Measurements from ENCODE around the gene PPP2R3C. TPM values are rescaled to one million over a fixed set of nuclear protein-coding genes. Genes with fewer than 3 reads are reported as not detected.

PPP2R3C gene
- total RNA-seq, 1 experiment from 2014 or later, result 56.2 TPM

- Histone ChIP-seq H3K36me3 (ENCODE audit: insufficient read depth, low read length, poor library complexity, severe bottlenecking) (no peaks in the 10 kb centered on the region), H3K4me1 (ENCODE audit: insufficient read depth, low read length, poor library complexity, severe bottlenecking) (peaks cover 5% of the 10 kb centered on the region), H3K27ac (ENCODE audit: low read depth, low read length, poor library complexity, severe bottlenecking) (no peak overlapping the region), H3K9me3 (ENCODE audit: low read depth, low read length, poor library complexity, severe bottlenecking) (no peaks in the 10 kb centered on the region), H3K27me3 (replicated peaks; ENCODE audit: insufficient read depth, low read depth, low read length, poor library complexity) (no peaks in the 10 kb centered on the region), H3K4me3 (ENCODE audit: low read depth, low read length, poor library complexity, severe bottlenecking) (no peak overlapping the region)
- ChIA-PET POLR2A (ENCODE audit: low non-redundant PET) (interaction anchor here (0.6 kb wide), 1 partner anchor 143 kb away, joined by 3 read pairs; no protein-coding TSS in a partner anchor), CTCF (no interaction called here)
- BruUV-seq (replicated peaks), result no TSS peak
- intact Hi-C loops (cut with micrococcal nuclease; ENCODE audit: unreplicated experiment), result no loop called here
- no peak for DNase-seq (ENCODE audit: low spot score)
- no peak for TF ChIP-seq EZH2 (IDR thresholded peaks at IDR 0.05; ENCODE audit: borderline replicate concordance, low read depth, low read length, poor library complexity, severe bottlenecking)
- no peak for TF ChIP-seq CTCF (conservative IDR thresholded peaks at IDR 0.05; ENCODE audit: low read depth, low read length)
These were observed 70.0 kb downstream of the PPP2R3C start for GRCh38 chr14:35051796-35052195.

- intact Hi-C loops (cut with micrococcal nuclease; ENCODE audit: unreplicated experiment), result no loop called here
These were observed 71.1 kb downstream of the PPP2R3C start for GRCh38 chr14:35050652-35051051.

GRCh38 chr14:35047976-35048513 lies 73.7 kb downstream of the PPP2R3C start:
- Histone ChIP-seq H3K4me1 (ENCODE audit: insufficient read depth, low read length, poor library complexity, severe bottlenecking) (peaks cover 5% of the 10 kb centered on the region), H3K27me3 (replicated peaks; ENCODE audit: insufficient read depth, low read depth, low read length, poor library complexity) (no peaks in the 10 kb centered on the region), H3K9me3 (ENCODE audit: low read depth, low read length, poor library complexity, severe bottlenecking) (no peaks in the 10 kb centered on the region), H3K4me3 (ENCODE audit: low read depth, low read length, poor library complexity, severe bottlenecking) (no peak overlapping the region), H3K27ac (ENCODE audit: low read depth, low read length, poor library complexity, severe bottlenecking) (peak overlapping the region; percentile 25), H3K36me3 (ENCODE audit: insufficient read depth, low read length, poor library complexity, severe bottlenecking) (no peaks in the 10 kb centered on the region)
- intact Hi-C loops (cut with micrococcal nuclease; ENCODE audit: unreplicated experiment), result loop anchor here (10.0 kb wide), 1 partner anchor 357 kb away; the partner anchor contains the start of gene NFKBIA
- BruUV-seq (replicated peaks), result TSS peak; percentile 53
- ChIA-PET POLR2A (ENCODE audit: low non-redundant PET) (no interaction called here), CTCF (no interaction called here)
- no peak for DNase-seq (ENCODE audit: low spot score)
- TF ChIP-seq EZH2 (IDR thresholded peaks at IDR 0.05; ENCODE audit: borderline replicate concordance, low read depth, low read length, poor library complexity, severe bottlenecking) (no peak), CTCF (conservative IDR thresholded peaks at IDR 0.05; ENCODE audit: low read depth, low read length) (no peak)

More at GRCh38 chr14:35050652-35051051, 71.1 kb downstream of the PPP2R3C start:
- H3K27me3 ChIP-seq (replicated peaks; ENCODE audit: insufficient read depth, low read depth, low read length, poor library complexity), result no peaks in the 10 kb centered on the region
- TF ChIP-seq EZH2 (IDR thresholded peaks at IDR 0.05; ENCODE audit: borderline replicate concordance, low read depth, low read length, poor library complexity, severe bottlenecking), result no peak
- TF ChIP-seq CTCF (conservative IDR thresholded peaks at IDR 0.05; ENCODE audit: low read depth, low read length), result no peak
- H3K4me1 ChIP-seq (ENCODE audit: insufficient read depth, low read length, poor library complexity, severe bottlenecking), result peaks cover 5% of the 10 kb centered on the region
- H3K4me3 ChIP-seq (ENCODE audit: low read depth, low read length, poor library complexity, severe bottlenecking), result no peak overlapping the region
- H3K9me3 ChIP-seq (ENCODE audit: low read depth, low read length, poor library complexity, severe bottlenecking), result no peaks in the 10 kb centered on the region
- no peaks in the 10 kb centered on the region for H3K36me3 ChIP-seq (ENCODE audit: insufficient read depth, low read length, poor library complexity, severe bottlenecking)
- peak overlapping the region; percentile 46 for H3K27ac ChIP-seq (ENCODE audit: low read depth, low read length, poor library complexity, severe bottlenecking)
- POLR2A ChIA-PET (ENCODE audit: low non-redundant PET), result no interaction called here
- peak; percentile 48 for DNase-seq (ENCODE audit: low spot score)
- BruUV-seq (replicated peaks), result no TSS peak
- CTCF ChIA-PET, result no interaction called here

Data from A673 (cell line).